LNCAP (cell line): ENCODE results near the gene SNX30.

Experiments
- TF ChIP-seq, protein P1 (sequence below): fragments of 450-650 bp; IDR thresholded peaks from 2 replicates; pipeline ENCODE4 v1.5.1; 2017; ENCODE audit warnings: mild to moderate bottlenecking

Gene SNX30

DNA sequence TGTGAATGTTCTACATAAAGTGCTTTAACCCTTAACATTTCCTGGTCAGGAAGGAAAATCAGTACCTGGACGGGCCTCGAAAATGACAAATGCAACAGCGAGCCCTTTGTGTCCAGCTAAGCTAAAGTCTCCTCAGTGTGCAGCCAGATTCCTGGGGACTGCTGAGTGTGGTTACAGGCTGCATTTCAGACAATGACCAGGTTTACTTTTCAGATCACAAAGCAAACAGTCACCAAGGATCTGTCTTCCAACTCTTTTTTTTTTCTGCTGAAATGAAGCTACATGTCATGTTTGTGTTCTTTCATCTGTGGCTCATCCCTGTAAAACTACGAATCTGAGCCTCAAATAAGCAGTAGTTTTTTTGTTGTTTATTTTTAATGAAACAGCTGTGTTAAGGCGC lies 119.4 kb downstream of the SNX30 start:
- TF ChIP-seq, protein P1, sequence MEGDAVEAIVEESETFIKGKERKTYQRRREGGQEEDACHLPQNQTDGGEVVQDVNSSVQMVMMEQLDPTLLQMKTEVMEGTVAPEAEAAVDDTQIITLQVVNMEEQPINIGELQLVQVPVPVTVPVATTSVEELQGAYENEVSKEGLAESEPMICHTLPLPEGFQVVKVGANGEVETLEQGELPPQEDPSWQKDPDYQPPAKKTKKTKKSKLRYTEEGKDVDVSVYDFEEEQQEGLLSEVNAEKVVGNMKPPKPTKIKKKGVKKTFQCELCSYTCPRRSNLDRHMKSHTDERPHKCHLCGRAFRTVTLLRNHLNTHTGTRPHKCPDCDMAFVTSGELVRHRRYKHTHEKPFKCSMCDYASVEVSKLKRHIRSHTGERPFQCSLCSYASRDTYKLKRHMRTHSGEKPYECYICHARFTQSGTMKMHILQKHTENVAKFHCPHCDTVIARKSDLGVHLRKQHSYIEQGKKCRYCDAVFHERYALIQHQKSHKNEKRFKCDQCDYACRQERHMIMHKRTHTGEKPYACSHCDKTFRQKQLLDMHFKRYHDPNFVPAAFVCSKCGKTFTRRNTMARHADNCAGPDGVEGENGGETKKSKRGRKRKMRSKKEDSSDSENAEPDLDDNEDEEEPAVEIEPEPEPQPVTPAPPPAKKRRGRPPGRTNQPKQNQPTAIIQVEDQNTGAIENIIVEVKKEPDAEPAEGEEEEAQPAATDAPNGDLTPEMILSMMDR, result no peak

DNA sequence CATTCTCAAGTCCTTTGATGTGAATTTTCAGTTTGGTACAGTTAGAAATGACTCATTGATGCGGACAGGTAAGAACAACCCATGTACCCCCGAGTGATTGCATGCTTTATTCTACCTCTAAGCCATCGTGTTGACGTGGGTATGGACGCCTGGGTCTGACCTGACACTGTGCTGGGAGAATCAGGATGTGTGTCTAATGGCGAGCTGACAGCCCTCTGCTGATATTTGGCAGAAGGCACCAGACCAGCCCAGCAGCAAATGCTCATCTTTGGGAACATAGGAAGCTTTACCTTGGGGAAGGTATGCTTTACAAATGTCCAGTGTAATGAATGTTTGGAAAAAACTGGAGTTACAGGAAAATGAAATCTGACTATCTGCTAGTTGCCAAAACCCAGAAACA lies 120.0 kb downstream of the SNX30 start:
- TF ChIP-seq, protein P1, result no peak

DNA sequence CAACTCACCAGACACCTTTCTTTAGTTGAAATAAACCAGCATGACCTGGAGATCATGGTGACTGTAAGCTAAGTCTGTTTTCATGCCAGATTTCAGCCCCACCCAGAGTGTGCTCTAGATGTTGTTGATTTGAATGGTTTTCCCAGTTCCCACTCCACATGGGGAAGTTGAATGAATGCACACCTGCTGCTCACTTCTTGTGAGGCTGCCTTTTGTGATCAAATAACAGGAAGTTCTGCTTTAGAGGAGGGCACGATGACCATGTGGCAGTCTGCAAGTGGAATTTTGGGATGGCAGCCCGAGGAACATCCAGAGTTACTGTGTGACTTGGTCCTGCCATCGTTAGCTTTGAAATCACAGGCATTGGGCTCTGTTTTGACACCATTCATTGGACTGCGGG lies 121.5 kb downstream of the SNX30 start:
- TF ChIP-seq, protein P1, result no peak

DNA sequence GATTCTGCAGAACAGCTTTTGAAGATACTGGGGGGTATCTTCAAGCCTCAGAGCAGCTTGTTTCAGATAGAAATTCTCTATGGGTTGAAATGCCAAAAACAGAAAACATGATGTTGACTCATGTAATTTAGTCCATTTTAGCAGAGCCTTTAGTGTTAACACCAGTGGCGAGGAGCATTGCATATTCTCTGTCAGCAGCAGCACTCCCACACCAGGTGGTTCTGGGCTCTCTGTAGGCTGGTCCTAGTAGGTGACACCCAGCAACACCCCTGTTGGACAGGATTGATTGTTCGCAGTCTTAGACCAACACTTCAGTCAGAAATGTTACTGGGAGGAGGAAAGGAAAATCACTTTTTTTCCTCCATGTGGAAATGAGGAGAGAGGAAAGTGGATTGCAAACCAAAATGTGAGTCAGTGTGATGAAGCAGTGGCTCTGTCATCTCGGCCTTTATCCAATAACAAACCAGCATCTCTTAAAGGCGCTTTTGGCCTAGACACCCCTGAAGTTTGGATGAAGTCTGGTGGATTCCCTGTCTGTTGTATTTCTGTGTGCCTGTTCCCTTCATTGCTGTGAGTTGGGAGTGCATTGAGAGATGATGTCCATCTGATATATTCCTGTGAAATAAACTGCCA lies 123.3 kb downstream of the SNX30 start:
- TF ChIP-seq, protein P1, result no peak

DNA sequence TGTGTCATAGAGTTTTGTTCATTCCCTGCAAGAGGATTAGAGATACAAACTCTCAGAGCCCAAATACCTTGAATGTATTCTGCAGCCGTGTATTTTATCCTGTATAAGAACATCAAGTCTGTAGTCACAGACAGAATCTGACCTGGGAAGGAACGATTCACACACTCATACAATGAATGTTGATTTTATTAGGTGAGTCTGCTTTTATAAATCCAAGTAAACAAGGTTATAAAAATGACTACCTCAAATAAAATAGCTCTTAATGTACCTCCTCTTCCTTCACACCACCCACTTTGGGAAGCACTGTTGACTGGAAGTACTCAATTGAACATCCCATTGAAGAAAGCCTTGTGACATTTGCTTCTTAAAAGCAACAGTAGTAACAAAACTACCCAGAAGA lies 128.2 kb downstream of the SNX30 start:
- TF ChIP-seq, protein P1, result no peak

GRCh38 chr9:112880650-112881049 lies 130.1 kb downstream of the SNX30 start:
- TF ChIP-seq, protein P1, result no peak

- TF ChIP-seq, protein P1, result no peak
Observed at GRCh38 chr9:112881331-112881730, 130.8 kb downstream of the SNX30 start.

DNA sequence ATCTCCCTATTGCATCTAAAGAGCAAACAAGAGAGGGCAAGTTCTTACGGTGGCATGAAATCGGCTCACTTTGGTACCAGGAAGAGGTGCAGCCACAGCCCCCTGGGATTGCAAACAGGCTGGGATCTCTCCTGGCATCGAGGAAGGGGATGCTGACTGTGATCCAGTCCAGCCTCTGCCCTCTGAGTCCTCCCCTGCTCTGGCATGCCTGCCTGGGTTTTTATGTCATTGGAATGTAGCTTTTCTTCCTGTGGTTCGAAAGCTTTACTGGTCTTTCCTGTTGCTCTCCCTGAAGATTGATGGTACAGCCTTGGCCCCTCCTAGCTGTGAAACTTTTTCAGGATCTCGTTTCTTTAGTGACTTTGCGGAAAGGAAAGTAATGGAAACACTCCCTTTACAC lies 133.5 kb downstream of the SNX30 start:
- TF ChIP-seq, protein P1, result no peak
